Muscle of leg (tissue), 11 donors: ENCODE results near the gene RHBDF1. TPM values are rescaled to one million over a fixed set of nuclear protein-coding genes. Genes with fewer than 3 reads are reported as not detected.

ENCODE experiments used
- DNase-seq: peaks from one replicate; pipeline ENCODE4 v3.0.0; 2013
- H3K27ac ChIP-seq: one replicate; pipeline ENCODE4 v1.5.1; 2013; ENCODE audit warnings: mild to moderate bottlenecking, low read length, control low read depth
- H3K27me3 ChIP-seq: one replicate; pipeline ENCODE4 v1.6.1; 2013; ENCODE audit warnings: low read length; ENCODE audit not compliant: control insufficient read depth, insufficient read depth
- H3K36me3 ChIP-seq: one replicate; pipeline ENCODE4 v1.6.1; 2013; ENCODE audit warnings: low read length; ENCODE audit not compliant: control insufficient read depth, insufficient read depth
- H3K4me1 ChIP-seq: one replicate; pipeline ENCODE4 v1.6.1; 2013; ENCODE audit warnings: low read length; ENCODE audit not compliant: control insufficient read depth, insufficient read depth
- H3K4me3 ChIP-seq: one replicate; pipeline ENCODE4 v1.5.1; 2013; ENCODE audit warnings: low read length, control low read depth
- H3K9me3 ChIP-seq: replicated peaks from 2 replicates; pipeline ENCODE4 v1.6.1; 2013; ENCODE audit warnings: low read depth, low read length; ENCODE audit not compliant: control insufficient read depth
- WGBS: methylation state at CpG from one replicate; pipeline ENCODE4 v1.1.5; 2013; ENCODE audit warnings: missing lambda C conversion rate; ENCODE audit not compliant: insufficient coverage; 5-methylcytosine and 5-hydroxymethylcytosine counted together
- polyA plus RNA-seq, 8 donors: library from polyadenylated mRNA; unstranded; fragments of 120-200 nt; gene quantifications; one replicate each; pipeline versions ENCODE4 v1.2.1 to v1.2.3, GENCODE V29; 2013; ENCODE audit warnings: inconsistent platforms in 1 of 8, low replicate concordance in 1 of 8; ENCODE audit not compliant: insufficient read length in 8 of 8, insufficient read depth in 1 of 8
- total RNA-seq: library from RNA; stranded (reverse); fragments of 120-200 nt; gene quantifications from one replicate; pipeline ENCODE4 v1.2.4, GENCODE V29; 2013

RHBDF1 gene
- total and polyA plus RNA-seq, 9 donors: 20.6 to 53.3 (median 46.2) TPM

DNA sequence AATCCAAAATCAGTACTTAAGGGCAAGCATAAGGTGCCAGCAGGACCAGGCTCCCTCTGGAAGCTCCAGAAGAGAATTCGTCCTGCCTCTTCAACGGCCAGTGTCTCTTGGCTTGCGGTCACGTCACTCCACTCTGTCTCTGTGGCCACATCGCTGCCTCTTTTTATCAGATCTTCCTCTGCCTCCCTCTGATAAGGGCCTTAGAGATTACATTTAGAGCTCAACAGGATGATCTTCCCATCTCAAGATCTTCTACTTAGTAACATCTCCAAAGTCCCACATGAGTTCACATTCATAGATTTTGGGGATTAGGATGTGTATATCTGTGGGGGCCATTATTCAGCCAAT, 22.5 kb upstream of the RHBDF1 start:
- Histone ChIP-seq H3K36me3 (peaks cover 61% of the 10 kb centered on the region), H3K27ac (no peak overlapping the region), H3K27me3 (no peaks in the 10 kb centered on the region), H3K4me1 (peaks cover 15% of the 10 kb centered on the region), H3K9me3 (no peaks in the 10 kb centered on the region), H3K4me3 (no peak overlapping the region)
- DNase-seq: no peak
- 93% methylated on average over 4 of the region's 5 CpGs for WGBS

DNA sequence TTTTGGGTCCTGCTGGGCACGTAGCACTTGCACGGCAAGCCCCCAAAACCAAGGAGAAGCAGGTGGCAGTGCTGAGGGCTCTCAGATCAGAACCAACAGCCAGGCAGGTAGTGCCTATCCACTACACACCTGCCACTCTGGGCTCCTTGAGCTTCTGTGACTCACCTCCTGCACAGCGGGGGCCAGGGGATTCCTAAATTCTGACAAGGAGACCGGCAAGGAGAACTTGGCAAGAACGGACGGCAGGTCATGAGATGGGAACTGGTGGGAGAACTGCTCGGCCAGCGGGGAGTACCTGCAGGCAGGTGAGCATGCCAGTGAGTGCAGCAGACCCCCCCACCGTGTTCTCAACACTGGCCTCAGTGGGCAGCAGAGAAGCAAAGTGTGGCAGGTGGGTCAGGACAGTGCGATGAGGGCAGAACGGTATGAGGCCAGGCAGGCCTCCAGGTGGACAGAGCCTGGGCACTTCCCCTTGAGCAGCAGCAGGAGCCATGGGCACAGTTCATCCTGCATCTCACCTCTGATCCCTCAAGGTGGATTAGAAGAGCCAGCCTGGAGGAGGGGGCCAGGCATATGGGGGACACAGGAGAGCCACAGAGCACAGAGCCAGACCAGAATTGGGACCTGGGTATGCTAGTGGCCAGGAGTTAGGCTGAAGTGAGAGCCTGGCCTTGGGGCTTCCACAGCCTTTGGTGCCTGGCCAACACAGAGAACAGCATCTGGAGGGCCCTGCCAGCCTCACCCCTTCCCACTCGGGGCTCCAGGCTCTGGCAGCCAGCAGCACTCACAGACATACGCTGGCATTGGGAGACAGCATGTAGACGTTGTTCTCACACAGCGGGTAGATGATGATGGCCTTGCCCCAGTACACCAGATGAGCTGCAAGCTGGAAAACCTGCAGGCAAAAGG, 20.3 kb upstream of the RHBDF1 start:
- 82% methylated on average over 14 of the region's 15 CpGs for WGBS
- H3K27ac ChIP-seq: no peak overlapping the region

DNA sequence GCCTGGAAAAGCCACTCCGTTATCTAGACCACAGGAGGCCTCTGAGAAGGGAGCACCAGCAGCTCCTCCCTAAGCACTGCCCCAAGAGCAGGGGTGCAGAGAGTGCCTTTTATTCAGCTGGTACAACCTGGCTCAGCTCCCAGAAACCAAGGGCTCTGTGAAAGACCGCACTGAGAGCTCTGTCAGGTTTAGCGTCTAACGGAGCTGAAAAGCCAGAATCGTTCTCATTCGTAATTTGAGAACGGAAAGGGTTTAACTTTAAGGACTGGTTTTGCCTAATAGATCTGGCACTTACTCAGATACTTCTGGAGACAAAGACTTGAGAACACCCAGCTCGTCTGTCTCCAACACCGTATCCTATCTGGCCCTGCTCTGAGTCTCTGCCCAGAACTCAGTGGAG, 19.1 kb upstream of the RHBDF1 start:
- Histone ChIP-seq H3K36me3 (peaks cover 71% of the 10 kb centered on the region), H3K27ac (no peak overlapping the region), H3K4me1 (peaks cover 4% of the 10 kb centered on the region), H3K27me3 (no peaks in the 10 kb centered on the region), H3K9me3 (no peaks in the 10 kb centered on the region), H3K4me3 (no peak overlapping the region)
- DNase-seq: peak; percentile 50
- WGBS: 42% methylated on average over 4 of the region's 9 CpGs

More for the DNA sequence above, 20.3 kb upstream of the RHBDF1 start:
- Histone ChIP-seq H3K27me3 (no peaks in the 10 kb centered on the region), H3K36me3 (peaks cover 66% of the 10 kb centered on the region), H3K9me3 (no peaks in the 10 kb centered on the region), H3K4me1 (peaks cover 15% of the 10 kb centered on the region), H3K4me3 (no peak overlapping the region)
- no peak for DNase-seq

DNA sequence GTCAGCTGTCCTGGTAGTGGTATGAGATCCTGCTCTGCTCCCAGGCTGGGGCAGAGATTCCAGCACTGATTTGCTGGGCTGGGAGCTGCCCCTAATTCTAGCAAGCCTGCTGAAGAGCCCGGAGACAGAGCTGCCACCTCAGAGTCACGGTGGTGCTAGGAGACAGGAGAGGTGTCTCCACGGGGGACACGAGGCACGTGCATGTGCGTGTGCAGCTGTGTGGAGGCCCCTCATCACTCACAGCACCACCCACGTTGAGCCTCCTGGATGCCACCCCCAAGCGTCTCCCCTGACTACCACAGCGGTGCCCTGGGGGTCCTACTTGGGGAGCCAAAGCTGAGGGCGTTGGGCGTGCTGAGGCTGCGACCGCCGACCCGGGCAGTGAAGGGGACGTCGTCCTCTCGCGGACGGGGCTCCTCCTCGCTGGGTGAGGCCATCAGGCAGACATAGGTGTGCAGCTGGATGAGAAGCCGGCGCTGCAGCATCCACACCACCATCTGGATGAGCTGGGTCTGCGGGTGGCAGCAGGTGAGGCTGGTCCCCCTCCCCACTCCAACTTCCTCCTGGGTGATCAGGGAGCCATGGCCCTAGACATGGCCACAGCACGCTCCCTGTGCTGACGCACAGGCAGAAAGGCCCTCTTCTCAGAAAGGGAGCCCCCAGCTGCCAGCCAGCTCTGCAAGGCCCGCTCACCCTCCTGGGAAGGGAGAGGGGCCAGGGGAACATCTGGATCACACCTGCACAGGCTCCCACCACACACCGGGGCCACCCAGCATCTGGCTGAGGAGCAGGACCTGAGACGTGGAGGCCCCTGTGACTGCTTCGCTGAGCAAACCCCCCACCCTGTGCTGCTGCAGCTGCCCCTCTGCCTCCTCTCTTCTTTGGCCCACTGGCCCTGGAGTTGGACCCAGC, 17.2 kb upstream of the RHBDF1 start:
- no peak overlapping the region for H3K27ac ChIP-seq
- WGBS: 86% methylated on average over 18 of the region's 30 CpGs

DNA sequence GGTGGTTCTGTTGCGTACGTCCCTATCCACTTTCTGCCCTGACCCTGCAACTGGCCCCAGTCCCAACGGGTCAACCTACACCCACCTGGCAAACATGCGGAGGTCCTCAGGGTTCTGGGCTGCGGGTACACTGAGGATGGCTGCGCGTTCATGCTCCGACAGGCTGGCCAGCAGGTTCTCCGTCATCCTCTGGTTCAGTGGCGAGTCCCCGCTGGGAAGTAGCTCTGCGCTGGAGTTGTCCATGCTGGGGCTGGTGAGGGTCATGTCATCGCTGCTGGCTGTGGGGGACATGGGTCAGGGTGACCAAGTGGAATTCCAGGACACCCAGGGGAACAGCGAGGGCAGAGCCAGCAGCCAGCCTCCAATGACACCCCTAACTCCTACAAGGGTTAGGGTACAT, 16.2 kb upstream of the RHBDF1 start:
- H3K4me3 ChIP-seq: no peak overlapping the region
- DNase-seq: no peak
- H3K9me3 ChIP-seq: no peaks in the 10 kb centered on the region
- peaks cover 78% of the 10 kb centered on the region for H3K36me3 ChIP-seq
- no peak overlapping the region for H3K27ac ChIP-seq
- no peaks in the 10 kb centered on the region for H3K27me3 ChIP-seq
- 96% methylated on average over 14 of the region's 14 CpGs for WGBS
- peaks cover 26% of the 10 kb centered on the region for H3K4me1 ChIP-seq

More for the DNA sequence above, 17.2 kb upstream of the RHBDF1 start:
- H3K9me3 ChIP-seq: no peaks in the 10 kb centered on the region
- no peak for DNase-seq
- H3K27me3 ChIP-seq: no peaks in the 10 kb centered on the region
- H3K36me3 ChIP-seq: peaks cover 79% of the 10 kb centered on the region
- no peak overlapping the region for H3K4me3 ChIP-seq
- peaks cover 16% of the 10 kb centered on the region for H3K4me1 ChIP-seq

DNA sequence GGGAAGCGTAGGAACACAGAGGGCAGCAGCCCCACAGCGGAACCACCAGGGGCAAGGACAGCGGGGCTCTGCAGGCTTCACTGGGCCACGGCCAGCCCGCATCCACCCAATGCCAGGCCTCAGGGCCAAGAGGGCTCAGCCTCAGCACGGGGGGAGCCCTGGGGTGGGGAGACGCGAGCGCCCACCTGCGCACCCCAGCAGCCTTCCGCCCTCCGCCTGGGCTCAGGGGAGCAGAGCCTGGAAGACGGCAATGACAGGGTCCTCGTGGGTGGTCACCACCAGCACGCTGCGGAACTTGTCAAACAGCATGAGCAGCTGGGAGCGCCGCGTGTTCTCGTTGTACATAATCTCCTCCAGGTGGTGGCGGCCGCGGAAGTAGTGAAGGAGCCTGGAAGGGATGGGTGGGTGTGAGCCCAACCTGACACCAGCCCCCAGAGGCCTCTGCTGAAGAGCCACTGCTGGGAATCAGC, 14.1 kb upstream of the RHBDF1 start:
- DNase-seq: no peak
- Histone ChIP-seq H3K27me3 (no peaks in the 10 kb centered on the region), H3K27ac (no peak overlapping the region), H3K4me3 (no peak overlapping the region), H3K9me3 (no peaks in the 10 kb centered on the region), H3K36me3 (peaks cover 74% of the 10 kb centered on the region), H3K4me1 (peaks cover 21% of the 10 kb centered on the region)
- WGBS: 58% methylated on average over 23 of the region's 23 CpGs

DNA sequence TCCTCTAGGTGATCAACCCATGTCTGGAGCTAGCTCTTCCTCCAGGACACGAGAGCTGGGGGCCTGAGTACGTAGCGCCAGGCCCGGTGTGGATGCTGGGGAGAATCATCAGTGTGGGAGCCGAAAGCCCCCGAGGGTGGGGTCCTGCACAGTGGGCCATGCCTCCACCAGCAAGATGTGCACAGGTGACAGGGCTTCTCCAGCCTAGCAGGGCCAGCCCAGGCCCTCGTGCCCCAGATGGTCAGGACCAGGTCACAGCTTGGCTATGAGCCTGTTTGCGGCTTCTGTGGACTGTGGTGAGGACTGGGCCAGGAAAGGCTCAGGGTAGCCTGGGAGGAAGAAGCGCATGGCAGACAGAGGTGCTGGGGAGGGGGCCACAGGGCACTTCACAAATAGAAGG, 13.4 kb upstream of the RHBDF1 start:
- no peak for DNase-seq
- Histone ChIP-seq H3K4me3 (no peak overlapping the region), H3K36me3 (peaks cover 77% of the 10 kb centered on the region), H3K9me3 (no peaks in the 10 kb centered on the region), H3K4me1 (peaks cover 21% of the 10 kb centered on the region), H3K27me3 (no peaks in the 10 kb centered on the region), H3K27ac (no peak overlapping the region)
- WGBS: 74% methylated on average over 9 of the region's 9 CpGs

DNA sequence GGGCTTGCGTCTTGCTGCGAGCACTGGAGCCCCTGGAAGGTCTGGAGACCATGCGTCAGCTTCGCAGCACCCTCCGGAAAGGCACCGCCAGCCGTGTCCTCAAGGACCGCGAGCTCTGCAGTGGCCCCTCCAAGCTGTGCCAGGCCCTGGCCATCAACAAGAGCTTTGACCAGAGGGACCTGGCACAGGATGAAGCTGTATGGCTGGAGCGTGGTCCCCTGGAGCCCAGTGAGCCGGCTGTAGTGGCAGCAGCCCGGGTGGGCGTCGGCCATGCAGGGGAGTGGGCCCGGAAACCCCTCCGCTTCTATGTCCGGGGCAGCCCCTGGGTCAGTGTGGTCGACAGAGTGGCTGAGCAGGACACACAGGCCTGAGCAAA, 13.0 kb upstream of the RHBDF1 start:
- no peaks in the 10 kb centered on the region for H3K27me3 ChIP-seq
- no peak overlapping the region for H3K4me3 ChIP-seq
- peak overlapping the region; percentile 29 for H3K27ac ChIP-seq
- no peak for DNase-seq
- WGBS: 82% methylated on average over 16 of the region's 18 CpGs
- peaks cover 21% of the 10 kb centered on the region for H3K4me1 ChIP-seq
- H3K9me3 ChIP-seq: no peaks in the 10 kb centered on the region
- H3K36me3 ChIP-seq: peaks cover 77% of the 10 kb centered on the region

DNA sequence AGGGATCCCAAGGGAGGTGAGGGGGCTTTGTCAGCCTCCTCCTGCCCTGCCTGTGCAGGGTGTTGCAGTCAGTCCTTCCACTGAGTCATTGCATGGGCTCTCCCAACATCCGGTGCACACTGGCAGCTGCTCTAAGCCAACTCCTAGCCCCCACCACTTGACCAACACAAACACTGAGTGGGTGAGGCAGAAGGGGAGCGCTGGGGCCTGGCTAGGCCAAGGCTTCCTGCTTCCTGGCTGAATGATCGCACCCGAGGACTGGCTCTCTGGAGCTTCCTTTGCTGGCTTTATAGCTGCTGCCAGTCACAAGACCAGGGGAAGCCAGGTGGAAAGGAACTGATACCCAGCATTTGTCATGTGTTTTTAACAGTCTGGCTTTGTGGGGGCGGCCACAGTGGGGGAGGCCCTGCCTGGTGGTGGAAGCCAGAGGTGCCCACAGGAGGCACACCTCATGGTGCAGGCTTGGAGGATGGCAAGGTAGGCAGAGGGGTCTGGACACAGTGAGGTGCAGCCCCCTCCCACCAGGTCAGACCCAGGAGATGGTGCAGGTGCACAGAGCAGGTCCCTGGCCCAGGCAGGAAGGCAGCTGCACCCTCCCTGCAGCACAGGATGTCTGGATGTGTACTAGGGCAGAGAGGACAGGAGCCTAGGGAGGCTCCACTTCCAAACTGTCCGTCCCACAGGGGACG, 12.4 kb upstream of the RHBDF1 start:
- peak; percentile 72 for DNase-seq
- H3K27ac ChIP-seq: peak overlapping the region; percentile 62
- 63% methylated on average over 3 of the region's 7 CpGs for WGBS
- peaks cover 77% of the 10 kb centered on the region for H3K36me3 ChIP-seq
- H3K4me1 ChIP-seq: peaks cover 21% of the 10 kb centered on the region
- no peak overlapping the region for H3K4me3 ChIP-seq
- H3K9me3 ChIP-seq: no peaks in the 10 kb centered on the region
- no peaks in the 10 kb centered on the region for H3K27me3 ChIP-seq
